ENCODE data around the gene KLLN.
"Not testable (repeated sequence)": the region's sequence is repeated elsewhere in the genome, so short reads cannot be mapped to it uniquely, and the experiment has no call there.

DNA sequence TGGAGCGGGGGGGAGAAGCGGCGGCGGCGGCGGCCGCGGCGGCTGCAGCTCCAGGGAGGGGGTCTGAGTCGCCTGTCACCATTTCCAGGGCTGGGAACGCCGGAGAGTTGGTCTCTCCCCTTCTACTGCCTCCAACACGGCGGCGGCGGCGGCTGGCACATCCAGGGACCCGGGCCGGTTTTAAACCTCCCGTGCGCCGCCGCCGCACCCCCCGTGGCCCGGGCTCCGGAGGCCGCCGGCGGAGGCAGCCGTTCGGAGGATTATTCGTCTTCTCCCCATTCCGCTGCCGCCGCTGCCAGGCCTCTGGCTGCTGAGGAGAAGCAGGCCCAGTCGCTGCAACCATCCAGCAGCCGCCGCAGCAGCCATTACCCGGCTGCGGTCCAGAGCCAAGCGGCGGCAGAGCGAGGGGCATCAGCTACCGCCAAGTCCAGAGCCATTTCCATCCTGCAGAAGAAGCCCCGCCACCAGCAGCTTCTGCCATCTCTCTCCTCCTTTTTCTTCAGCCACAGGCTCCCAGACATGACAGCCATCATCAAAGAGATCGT, 690 bp upstream of the KLLN start:
- TF ChIP-seq, protein P1, sequence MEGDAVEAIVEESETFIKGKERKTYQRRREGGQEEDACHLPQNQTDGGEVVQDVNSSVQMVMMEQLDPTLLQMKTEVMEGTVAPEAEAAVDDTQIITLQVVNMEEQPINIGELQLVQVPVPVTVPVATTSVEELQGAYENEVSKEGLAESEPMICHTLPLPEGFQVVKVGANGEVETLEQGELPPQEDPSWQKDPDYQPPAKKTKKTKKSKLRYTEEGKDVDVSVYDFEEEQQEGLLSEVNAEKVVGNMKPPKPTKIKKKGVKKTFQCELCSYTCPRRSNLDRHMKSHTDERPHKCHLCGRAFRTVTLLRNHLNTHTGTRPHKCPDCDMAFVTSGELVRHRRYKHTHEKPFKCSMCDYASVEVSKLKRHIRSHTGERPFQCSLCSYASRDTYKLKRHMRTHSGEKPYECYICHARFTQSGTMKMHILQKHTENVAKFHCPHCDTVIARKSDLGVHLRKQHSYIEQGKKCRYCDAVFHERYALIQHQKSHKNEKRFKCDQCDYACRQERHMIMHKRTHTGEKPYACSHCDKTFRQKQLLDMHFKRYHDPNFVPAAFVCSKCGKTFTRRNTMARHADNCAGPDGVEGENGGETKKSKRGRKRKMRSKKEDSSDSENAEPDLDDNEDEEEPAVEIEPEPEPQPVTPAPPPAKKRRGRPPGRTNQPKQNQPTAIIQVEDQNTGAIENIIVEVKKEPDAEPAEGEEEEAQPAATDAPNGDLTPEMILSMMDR (IDR thresholded peaks at IDR 0.05): not testable (repeated sequence)
- not testable (repeated sequence) for TF ChIP-seq POLR2A (IDR thresholded peaks at IDR 0.05)

Data from uterus (tissue), 2 donors.